Keratinocyte (primary cell): ENCODE results near the gene SLC25A42.

Source experiments
- CTCF ChIP-seq, 3 experiments: IDR thresholded peaks in 1 of 3; conservative IDR thresholded peaks in 1 of 3; optimal IDR thresholded peaks in 1 of 3; 2 replicates in 2 of 3; 3 replicates in 1 of 3; pipeline versions ENCODE3 to v1.5.1; 2011; ENCODE audit warnings: low read length in 3 of 3, mild to moderate bottlenecking in 3 of 3, moderate library complexity in 2 of 3, control low read depth in 1 of 3, inconsistent platforms in 1 of 3; ENCODE audit not compliant: insufficient read depth in 2 of 3; ENCODE audit errors: extremely low read depth in 1 of 3
- EZH2 ChIP-seq: IDR thresholded peaks from one replicate; pipeline ENCODE4 v1.6.1; 2012; ENCODE audit warnings: inconsistent platforms, mild to moderate bottlenecking, low read length, moderate library complexity

GRCh38 chr19:19106056-19106551 is 42.3 kb downstream of the SLC25A42 start:
- no peak for TF ChIP-seq CTCF (optimal IDR thresholded peaks at IDR 0.05 in 1 of 3, IDR thresholded peaks at IDR 0.05 in 1 of 3, conservative IDR thresholded peaks at IDR 0.05 in 1 of 3; ENCODE audit: extremely low read depth in 1 of 3, insufficient read depth in 2 of 3, low read length in 3 of 3)
- no peak for TF ChIP-seq EZH2
